GM18870 (cell line): ENCODE data around the gene PRDM16.
"Not testable (repeated sequence)": the region's sequence is repeated elsewhere in the genome, so short reads cannot be mapped to it uniquely, and the experiment has no call there.

Experiments
- ATAC-seq: cut with Tn5 transposase; IDR thresholded peaks from one replicate; pipeline ENCODE4 v1.9.1; 2021; ENCODE audit warnings: moderate library complexity; ENCODE audit not compliant: unreplicated experiment

The PRDM16 gene

GRCh38 chr1:3080053-3080955 lies 11.3 kb downstream of the PRDM16 start:
- ATAC-seq: no peak

DNA sequence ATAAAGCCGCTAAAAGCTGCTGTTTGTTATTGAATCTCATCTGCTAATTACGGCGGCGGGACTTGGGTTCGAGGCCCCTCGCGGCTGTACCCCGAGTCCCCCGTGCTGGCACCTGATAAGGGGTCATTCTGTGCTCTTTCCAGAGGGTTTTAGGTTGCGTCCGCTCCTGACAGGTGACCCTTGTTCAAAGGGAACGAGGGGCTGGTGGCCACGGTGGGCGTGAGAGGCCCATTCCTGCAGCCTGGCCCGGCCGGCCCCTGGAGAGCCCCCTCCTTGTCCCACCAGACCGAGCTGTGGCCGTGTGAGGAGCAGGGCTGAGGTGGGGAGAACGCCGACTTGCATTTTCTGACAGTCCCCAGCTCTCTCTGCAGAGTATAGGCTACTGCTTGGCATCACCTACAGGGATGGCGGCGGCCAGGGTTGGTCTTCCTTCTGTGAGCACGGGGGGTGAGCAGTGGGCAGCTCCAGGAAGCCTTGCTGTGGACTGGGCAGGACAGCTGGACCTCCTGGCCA lies 12.2 kb downstream of the PRDM16 start:
- no peak for ATAC-seq

GRCh38 chr1:3082051-3082450 lies 13.0 kb downstream of the PRDM16 start:
- no peak for ATAC-seq

- ATAC-seq: no peak
Measured at GRCh38 chr1:3082571-3083516, 13.8 kb downstream of the PRDM16 start.

DNA sequence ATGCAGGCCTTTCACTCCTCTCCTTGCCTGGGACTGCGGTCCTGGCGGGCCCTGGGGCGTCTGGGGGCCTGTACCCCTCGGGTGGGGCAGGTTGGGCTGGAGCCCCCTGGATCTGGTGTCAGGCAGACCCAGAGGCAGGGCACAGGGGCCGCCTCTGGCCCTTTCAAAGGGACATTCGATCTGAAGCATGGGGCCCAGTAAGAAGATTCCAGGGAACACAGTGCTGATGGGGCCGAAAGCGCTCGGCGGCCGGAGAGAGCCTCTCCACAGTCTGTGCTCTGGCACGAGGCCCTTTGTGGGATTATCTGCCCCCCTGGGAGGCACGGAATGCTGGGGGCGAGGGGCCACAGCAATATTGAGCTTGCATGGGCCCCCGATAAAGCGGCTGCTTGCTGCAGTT lies 15.2 kb downstream of the PRDM16 start:
- ATAC-seq: no peak

DNA sequence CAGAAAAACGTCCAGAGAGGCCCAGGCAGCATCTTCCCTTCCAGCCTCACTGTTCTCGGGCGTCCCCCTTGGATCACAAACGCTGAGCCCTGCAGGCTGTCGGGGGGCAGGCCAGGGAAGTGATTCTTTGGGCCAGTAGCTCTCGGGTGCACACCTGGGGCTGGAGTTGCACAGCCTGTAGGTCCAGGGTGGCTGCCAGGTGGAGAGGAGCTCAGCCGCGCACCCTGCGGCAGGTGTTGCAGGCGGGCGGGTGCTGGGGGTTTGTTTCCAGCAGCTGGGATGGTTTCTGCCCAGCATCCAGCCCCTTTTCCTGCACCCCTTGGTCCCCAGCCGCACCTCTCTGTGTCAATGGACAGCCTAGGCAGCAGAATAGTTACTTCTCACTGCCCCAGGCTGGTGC lies 15.7 kb downstream of the PRDM16 start:
- no peak for ATAC-seq

- ATAC-seq: no peak
Measured at GRCh38 chr1:3085721-3086120, 16.7 kb downstream of the PRDM16 start.

DNA sequence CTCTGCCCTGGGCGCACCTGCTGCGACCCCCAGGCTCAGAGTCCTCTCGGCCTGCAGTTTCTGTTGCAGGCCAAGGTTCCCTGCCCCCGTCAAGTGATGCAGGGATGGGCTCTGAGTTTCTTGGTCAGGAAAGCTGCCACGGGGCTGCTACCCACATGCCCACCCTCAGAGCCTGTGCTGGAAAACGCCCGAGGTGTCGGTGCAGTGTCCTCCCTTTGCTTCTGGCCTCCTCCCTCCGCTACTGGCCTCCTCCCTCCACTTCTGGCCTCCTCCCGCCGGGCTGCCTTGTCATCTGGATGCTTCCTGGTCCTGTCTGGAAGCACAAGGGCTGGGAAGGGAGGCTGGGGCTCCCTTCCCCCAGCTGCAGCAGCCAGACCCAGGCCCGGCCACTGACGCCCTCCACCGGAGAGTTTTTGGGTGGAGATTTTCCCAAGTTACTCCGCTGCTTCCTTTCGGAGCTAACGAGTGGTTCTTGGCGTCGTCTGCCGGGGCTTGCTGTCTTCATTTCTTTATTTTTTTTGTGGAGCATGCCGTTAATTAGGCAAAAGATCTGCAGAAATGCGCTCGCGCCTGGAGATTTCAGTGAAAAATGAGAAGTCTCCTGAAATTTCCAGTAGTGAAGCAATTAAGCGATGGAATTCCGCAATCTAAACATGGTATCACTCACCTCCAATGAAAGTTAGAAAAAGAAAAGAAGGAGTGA lies 17.4 kb downstream of the PRDM16 start:
- no peak for ATAC-seq

DNA sequence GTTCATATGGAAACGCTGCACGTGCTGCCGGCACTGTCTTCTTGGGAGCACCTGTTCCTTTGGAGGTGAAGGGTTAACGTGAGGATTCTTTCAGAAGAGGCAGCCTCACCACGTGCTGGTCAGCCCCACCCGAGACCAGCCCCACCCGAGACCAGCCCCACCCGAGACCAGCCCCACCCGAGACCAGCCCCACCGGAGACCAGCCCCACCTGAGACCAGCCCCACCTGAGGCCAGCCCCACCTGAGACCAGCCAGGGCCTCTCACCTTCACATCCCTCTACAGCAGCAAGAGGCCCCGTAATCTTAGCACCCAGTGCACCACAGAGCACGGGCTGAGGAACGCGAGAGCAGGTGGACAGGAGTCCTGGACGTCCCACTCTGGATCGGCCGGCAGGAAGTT lies 18.0 kb downstream of the PRDM16 start:
- no peak for ATAC-seq

GRCh38 chr1:3087946-3088668 lies 19.1 kb downstream of the PRDM16 start:
- not testable (repeated sequence) for ATAC-seq

GRCh38 chr1:3089490-3089889 lies 20.5 kb downstream of the PRDM16 start:
- ATAC-seq: no peak

- ATAC-seq: no peak
Measured at GRCh38 chr1:3091334-3091733, 22.3 kb downstream of the PRDM16 start.

DNA sequence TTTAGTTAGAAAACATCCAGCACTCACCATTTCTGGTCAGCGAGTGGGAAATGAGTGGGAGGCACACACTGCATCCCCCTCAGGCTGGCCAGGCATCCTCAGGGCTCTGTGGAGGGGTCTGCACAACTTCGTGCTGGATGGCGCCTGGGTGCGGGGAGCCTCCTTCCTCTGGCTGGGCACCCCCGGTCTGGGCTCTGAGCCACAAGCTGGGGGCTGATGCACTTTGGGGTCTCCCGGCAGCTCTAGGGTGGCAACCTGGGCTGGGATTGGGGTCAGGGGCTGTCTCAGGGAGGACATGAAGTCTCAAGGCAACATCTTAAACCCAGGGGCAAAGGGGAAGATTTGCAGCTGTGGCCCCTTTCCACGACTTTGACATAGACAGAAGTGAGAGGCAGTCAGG lies 23.5 kb downstream of the PRDM16 start:
- no peak for ATAC-seq

DNA sequence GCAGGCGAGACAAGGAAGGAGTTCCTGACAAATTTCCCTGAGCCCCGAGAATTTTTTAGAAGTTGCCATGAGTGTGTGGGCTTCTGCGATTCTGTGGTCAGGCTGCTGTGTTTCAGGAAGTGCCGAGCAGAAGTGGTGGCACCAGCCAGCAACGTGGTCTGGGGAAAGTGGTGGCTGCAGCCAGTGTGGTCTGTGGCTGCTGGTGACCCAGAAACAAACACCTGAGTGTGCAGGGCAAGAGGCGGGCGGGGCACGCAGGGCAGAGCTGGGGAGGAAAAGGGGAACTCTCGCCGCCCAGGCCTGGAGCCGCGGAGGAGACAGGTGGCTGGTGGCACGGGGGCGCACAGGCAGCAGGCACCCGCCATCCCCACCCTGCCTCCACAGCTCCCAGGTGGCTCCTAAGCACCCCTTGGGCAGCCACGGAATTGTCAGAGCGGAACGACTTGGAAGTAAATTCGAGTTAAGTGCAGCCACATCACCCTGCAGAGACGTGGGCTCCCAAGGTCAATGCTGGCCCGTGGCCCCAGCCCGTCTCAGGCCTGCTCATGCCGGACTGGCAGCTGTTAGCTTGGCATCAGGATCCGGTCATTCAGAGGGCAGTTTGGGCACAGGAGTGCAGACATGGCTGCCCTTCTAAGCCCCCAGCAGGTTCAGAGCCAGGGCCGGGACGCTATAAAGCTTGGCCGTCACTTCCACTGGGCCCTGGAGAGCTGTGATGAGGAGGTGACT lies 25.1 kb downstream of the PRDM16 start:
- no peak for ATAC-seq

DNA sequence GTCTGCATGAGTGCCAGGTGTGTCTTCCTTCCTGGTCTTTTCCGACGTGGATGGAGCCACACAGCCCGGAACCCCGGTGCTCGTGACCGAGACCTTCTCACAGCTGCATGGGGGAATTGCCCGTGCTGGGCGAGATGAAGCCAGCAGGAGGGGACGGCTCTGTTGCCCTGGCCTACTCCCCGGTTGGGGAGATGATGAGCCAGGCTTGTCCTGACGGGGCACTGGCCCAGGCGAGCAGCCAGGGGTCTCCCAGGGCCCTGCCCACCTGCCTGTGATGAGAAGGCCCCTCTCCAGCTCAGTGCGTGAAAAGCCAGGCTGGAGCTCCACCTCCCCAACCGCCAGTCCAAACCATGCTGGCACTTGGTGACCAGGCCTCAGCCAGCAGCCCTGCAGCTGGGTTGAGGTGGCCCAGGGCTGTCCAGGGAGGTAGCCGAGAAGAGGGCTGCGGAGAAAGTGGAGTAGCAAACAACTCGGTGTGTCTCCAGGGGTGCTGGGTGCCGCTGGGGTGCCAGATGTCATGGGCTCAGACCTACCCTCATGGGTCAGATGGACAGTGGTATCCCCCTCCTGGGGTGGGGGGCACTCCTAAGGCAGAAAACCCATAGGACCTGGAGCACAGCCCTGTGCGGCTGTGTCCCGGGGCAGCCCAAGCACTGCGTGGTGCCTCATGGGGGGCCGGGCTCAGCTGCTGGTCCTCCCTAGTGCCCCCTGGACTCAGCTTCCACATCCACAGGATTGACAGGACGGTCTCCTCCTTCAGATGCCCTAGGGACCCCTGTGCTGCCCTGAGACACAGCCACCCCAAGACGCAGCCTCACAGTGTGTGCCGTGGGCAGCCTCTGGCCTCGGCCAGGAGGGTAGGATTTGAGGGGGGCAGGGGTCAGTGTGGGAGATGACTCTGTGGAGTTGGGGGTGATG lies 26.1 kb downstream of the PRDM16 start:
- ATAC-seq: no peak

GRCh38 chr1:3096345-3096744 lies 27.3 kb downstream of the PRDM16 start:
- ATAC-seq: no peak

DNA sequence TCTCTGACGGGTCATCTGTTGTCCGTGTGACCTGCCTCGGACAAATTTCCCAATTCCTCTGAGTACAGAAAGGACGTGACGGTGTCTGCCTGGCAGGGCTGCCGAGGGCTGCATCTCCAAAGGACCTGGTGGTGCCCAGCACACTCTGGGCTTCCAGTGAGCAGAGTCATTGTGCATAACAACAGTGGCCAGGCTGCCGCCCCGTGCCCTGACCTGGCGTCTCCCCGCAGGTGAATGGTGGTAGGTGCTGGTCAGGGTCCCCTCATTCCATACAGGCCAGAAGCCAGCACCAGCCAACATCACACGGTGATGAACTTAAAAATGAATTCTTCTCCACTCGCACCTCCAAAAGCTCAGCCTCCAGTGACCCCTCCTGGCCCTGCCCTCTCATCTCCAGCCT lies 28.2 kb downstream of the PRDM16 start:
- ATAC-seq: no peak

DNA sequence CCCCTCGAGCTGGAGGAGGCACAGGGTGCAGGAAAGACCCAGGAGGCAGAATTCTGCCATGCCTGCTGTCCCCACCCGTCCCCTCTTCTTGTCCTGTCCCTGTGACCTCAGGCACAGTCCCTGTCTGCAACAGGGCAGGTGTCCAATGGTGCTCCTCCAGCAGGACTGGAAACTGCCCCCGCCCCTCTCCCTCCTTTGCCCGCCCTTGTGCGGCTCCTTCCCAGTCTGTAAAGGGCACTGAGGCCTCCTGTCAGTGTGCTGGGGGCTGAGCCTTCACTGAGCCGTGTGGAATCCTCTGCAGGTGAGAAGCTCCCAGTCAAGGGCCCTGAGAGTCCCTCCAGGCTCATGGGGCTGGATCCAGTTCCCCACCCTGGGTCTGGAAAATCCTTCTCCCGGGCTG lies 28.9 kb downstream of the PRDM16 start:
- no peak for ATAC-seq

DNA sequence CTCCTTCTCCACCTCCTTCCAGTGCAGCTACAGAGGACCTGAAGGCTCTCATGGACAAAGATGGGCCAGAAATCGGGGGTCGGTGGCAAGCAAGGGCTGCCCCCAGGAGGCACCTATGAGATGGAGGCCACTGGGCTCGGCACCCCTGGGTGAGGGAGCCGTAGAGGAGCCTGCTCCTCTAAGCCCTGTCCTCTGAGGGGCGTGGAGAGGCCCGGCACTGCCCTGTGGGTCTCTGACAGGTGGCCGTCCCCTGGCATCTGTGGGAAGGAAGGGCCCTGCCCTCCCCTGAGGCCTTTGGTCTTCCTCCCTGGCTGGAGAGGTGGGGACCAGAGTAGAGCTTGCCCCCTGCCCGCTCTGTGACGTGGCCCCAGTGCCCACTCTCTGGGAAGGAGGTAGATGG lies 30.9 kb downstream of the PRDM16 start:
- ATAC-seq: no peak
